ENCODE data around the gene NHEJ1. TPM values are rescaled to one million over a fixed set of nuclear protein-coding genes. Genes with fewer than 3 reads are reported as not detected.

The NHEJ1 gene
- polyA plus RNA-seq, 1 donor (not counting 4 experiments of a cell fraction or from before 2014, with no cell fraction given) = 13.1 TPM

DNA sequence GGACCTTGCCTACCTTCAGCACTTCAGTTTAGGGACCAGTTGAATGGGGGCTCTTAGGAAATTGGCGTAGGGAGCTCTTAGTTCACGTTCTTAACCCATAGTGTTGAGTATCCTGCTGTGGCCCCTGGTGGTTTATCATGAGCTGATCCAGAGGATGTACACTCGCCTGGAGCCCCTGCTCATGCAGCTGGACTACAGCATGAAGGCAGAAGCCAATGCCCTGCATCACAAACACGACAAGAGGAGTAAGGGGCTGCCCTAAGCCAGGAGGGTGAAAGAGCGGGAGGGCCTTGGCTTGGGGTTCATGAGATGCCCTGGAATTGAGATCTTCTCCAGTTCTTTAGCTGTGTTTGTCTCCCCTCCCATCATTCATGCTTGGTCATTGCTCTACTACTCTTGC, 20.3 kb upstream of the NHEJ1 start:
- H3K9me1 ChIP-seq (ENCODE audit: control insufficient read depth, extremely low read depth, insufficient read depth, low read length) = peaks cover 2% of the 10 kb centered on the region
- no peak overlapping the region for H3K4me3 ChIP-seq (ENCODE audit: control insufficient read depth in 2 of 3, extremely low read depth in 1 of 3, insufficient read depth in 2 of 3, low read depth in 1 of 3, low read length in 3 of 3)
- H3K79me2 ChIP-seq (ENCODE audit: control insufficient read depth, insufficient read depth, low read length) = peaks cover 16% of the 10 kb centered on the region
- dilution Hi-C loops (cut with MboI; ENCODE audit: extremely low pct_ligation_motif_present, low sequenced_read_pairs) = no loop called here
- H4K20me1 ChIP-seq (ENCODE audit: control insufficient read depth, extremely low read depth, insufficient read depth, low read length) = no peaks in the 10 kb centered on the region
- H3K9ac ChIP-seq (ENCODE audit: control insufficient read depth, extremely low read depth, insufficient read depth, low read length) = no peak overlapping the region
- no peak for FAIRE-seq
- H3K36me3 ChIP-seq (ENCODE audit: control insufficient read depth in 2 of 2, extremely low read depth in 1 of 2, insufficient read depth in 2 of 2, low read length in 2 of 2) = peaks cover 21 to 29% of the 10 kb centered on the region in 2 experiments
- no peaks in the 10 kb centered on the region for H3K27me3 ChIP-seq (ENCODE audit: control insufficient read depth, extremely low read depth, insufficient read depth, low read length)
- no peaks in the 10 kb centered on the region for H3K9me3 ChIP-seq (ENCODE audit: control insufficient read depth, low read depth, low read length)
- peaks cover 14% of the 10 kb centered on the region for H3K4me1 ChIP-seq (ENCODE audit: control insufficient read depth, extremely low read depth, insufficient read depth, low read length)
- DNase-seq (ENCODE audit: low read depth, low spot score) = no peak
- no peak overlapping the region for H3K27ac ChIP-seq (ENCODE audit: control insufficient read depth, insufficient read depth, low read length)
- no peak overlapping the region for H2AFZ ChIP-seq (ENCODE audit: control insufficient read depth, low read length)
- TF ChIP-seq EZH2 (IDR thresholded peaks at IDR 0.05; ENCODE audit: low read length) (no peak), CTCF (optimal IDR thresholded peaks at IDR 0.05 in 1 of 3, IDR thresholded peaks at IDR 0.05 in 1 of 3, conservative IDR thresholded peaks at IDR 0.05 in 1 of 3; ENCODE audit: extremely low read depth in 1 of 3, insufficient read depth in 2 of 3, low read length in 3 of 3) (no peak)
- no peak overlapping the region for H3K4me2 ChIP-seq (ENCODE audit: control insufficient read depth, extremely low read depth, insufficient read depth, low read depth, low read length)

- no peaks in the 10 kb centered on the region for H4K20me1 ChIP-seq (ENCODE audit: control insufficient read depth, extremely low read depth, insufficient read depth, low read length)
- peaks cover 19% of the 10 kb centered on the region for H3K79me2 ChIP-seq (ENCODE audit: control insufficient read depth, insufficient read depth, low read length)
- H2AFZ ChIP-seq (ENCODE audit: control insufficient read depth, low read length) = no peak overlapping the region
- no peaks in the 10 kb centered on the region for H3K27me3 ChIP-seq (ENCODE audit: control insufficient read depth, extremely low read depth, insufficient read depth, low read length)
- no peak overlapping the region for H3K4me3 ChIP-seq (ENCODE audit: control insufficient read depth in 2 of 3, extremely low read depth in 1 of 3, insufficient read depth in 2 of 3, low read depth in 1 of 3, low read length in 3 of 3)
- H3K9ac ChIP-seq (ENCODE audit: control insufficient read depth, extremely low read depth, insufficient read depth, low read length) = no peak overlapping the region
- no peak overlapping the region for H3K27ac ChIP-seq (ENCODE audit: control insufficient read depth, insufficient read depth, low read length)
- peak overlapping the region; percentile 86 for H3K4me2 ChIP-seq (ENCODE audit: control insufficient read depth, extremely low read depth, insufficient read depth, low read depth, low read length)
- no peak for FAIRE-seq
- H3K36me3 ChIP-seq (ENCODE audit: control insufficient read depth in 2 of 2, extremely low read depth in 1 of 2, insufficient read depth in 2 of 2, low read length in 2 of 2) = peaks cover 21 to 31% of the 10 kb centered on the region in 2 experiments
- DNase-seq (ENCODE audit: low read depth, low spot score) = no peak
- peaks cover 2% of the 10 kb centered on the region for H3K9me1 ChIP-seq (ENCODE audit: control insufficient read depth, extremely low read depth, insufficient read depth, low read length)
- TF ChIP-seq EZH2 (IDR thresholded peaks at IDR 0.05; ENCODE audit: low read length) (no peak), CTCF (optimal IDR thresholded peaks at IDR 0.05 in 1 of 3, IDR thresholded peaks at IDR 0.05 in 1 of 3, conservative IDR thresholded peaks at IDR 0.05 in 1 of 3; ENCODE audit: extremely low read depth in 1 of 3, insufficient read depth in 2 of 3, low read length in 3 of 3) (no peak)
- dilution Hi-C loops (cut with MboI; ENCODE audit: extremely low pct_ligation_motif_present, low sequenced_read_pairs) = no loop called here
- H3K4me1 ChIP-seq (ENCODE audit: control insufficient read depth, extremely low read depth, insufficient read depth, low read length) = peaks cover 20% of the 10 kb centered on the region
- H3K9me3 ChIP-seq (ENCODE audit: control insufficient read depth, low read depth, low read length) = no peaks in the 10 kb centered on the region
These were observed 19.2 kb upstream of the NHEJ1 start for GRCh38 chr2:219179601-219180465.
